ENCODE data around the gene ANAPC10.

Gene ANAPC10

DNA sequence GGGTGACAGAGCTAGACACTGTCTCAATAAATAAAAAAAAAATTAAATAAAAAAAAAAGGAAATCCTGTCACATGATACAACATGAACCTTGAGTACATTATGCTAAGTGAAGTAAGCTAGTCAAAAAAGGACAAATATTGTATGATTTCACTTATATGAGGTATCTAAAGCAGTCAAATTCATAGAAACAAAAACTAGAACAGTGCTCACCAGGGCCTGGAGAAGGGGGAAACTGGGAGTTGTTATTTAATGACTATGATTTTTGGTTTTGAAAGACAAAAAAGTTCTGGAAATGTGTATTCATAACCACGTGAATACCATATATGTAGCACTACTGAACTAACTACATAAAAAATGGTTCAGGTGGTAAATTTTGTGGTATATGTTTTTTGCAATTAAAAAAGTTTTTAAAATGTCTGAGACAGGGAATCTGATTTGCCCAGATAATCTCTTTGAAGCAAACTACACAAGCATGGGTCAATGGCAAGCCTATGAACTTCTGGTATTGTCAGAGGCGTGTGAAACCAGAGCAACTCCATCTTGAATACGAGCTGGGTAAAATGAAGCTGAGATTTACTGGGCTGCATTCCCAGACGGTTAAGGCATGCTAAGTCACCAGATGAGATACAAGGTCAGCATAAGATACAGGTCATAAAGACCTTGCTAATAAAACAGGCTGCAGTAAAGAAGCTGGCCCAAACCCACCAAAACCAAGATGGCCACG, 42.3 kb downstream of the ANAPC10 start:
- Histone ChIP-seq H3K36me3 (ENCODE audit: insufficient read depth, low read length) (no peaks in the 10 kb centered on the region), H3K9ac (ENCODE audit: low read depth, low read length) (no peak overlapping the region), H3K4me1 (ENCODE audit: insufficient read depth, low read length) (peaks cover 7% of the 10 kb centered on the region; the same call in 1 of the 2 replicates), H3K9me3 (ENCODE audit: control insufficient read depth, insufficient read depth, low read length) (no peaks in the 10 kb centered on the region)

- Histone ChIP-seq H3K36me3 (ENCODE audit: insufficient read depth, low read length) (no peaks in the 10 kb centered on the region; the same call in 1 of the 2 replicates), H3K9ac (ENCODE audit: low read depth, low read length) (no peak overlapping the region), H3K9me3 (ENCODE audit: control insufficient read depth, insufficient read depth, low read length) (no peaks in the 10 kb centered on the region), H3K4me1 (ENCODE audit: insufficient read depth, low read length) (peaks cover 4% of the 10 kb centered on the region; the same call in 1 of the 2 replicates)
These were observed 48.8 kb downstream of the ANAPC10 start for GRCh38 chr4:145049241-145049640.

DNA sequence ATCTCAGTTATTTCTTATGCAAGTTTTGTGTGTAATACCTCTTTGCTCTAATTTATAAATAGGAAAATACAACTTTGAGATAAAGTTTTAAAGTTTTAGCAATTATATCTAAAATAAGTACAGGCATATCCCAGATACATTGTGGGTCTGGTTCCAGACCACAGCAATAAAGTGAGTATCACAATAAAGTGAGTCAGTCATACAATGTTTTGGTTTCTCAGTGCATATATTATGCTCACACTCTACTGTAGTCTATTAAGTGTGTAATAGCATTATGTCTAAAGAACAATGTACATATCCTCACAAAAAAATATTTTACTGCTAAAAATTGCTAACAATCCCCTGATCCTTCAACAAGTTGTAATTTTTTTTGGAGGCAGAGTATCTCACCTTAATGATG, 49.2 kb downstream of the ANAPC10 start:
- no peak overlapping the region for H3K9ac ChIP-seq (ENCODE audit: low read depth, low read length)
- no peaks in the 10 kb centered on the region for H3K9me3 ChIP-seq (ENCODE audit: control insufficient read depth, insufficient read depth, low read length)
- H3K4me1 ChIP-seq (ENCODE audit: insufficient read depth, low read length) = peaks cover 4% of the 10 kb centered on the region; the same call in 1 of the 2 replicates
- no peaks in the 10 kb centered on the region; the same call in 1 of the 2 replicates for H3K36me3 ChIP-seq (ENCODE audit: insufficient read depth, low read length)

- no peaks in the 10 kb centered on the region; the same call in 1 of the 2 replicates for H3K36me3 ChIP-seq (ENCODE audit: insufficient read depth, low read length)
- H3K9me3 ChIP-seq (ENCODE audit: control insufficient read depth, insufficient read depth, low read length) = no peaks in the 10 kb centered on the region
- peaks cover 4% of the 10 kb centered on the region; the same call in 1 of the 2 replicates for H3K4me1 ChIP-seq (ENCODE audit: insufficient read depth, low read length)
- no peak overlapping the region for H3K9ac ChIP-seq (ENCODE audit: low read depth, low read length)
These were observed 50.8 kb downstream of the ANAPC10 start for GRCh38 chr4:145047151-145047550.

- peaks cover 4% of the 10 kb centered on the region; the same call in 1 of the 2 replicates for H3K4me1 ChIP-seq (ENCODE audit: insufficient read depth, low read length)
- no peaks in the 10 kb centered on the region; the same call in 1 of the 2 replicates for H3K36me3 ChIP-seq (ENCODE audit: insufficient read depth, low read length)
- no peaks in the 10 kb centered on the region for H3K9me3 ChIP-seq (ENCODE audit: control insufficient read depth, insufficient read depth, low read length)
- H3K9ac ChIP-seq (ENCODE audit: low read depth, low read length) = no peak overlapping the region
These were observed 52.8 kb downstream of the ANAPC10 start for GRCh38 chr4:145045180-145045579.

DNA sequence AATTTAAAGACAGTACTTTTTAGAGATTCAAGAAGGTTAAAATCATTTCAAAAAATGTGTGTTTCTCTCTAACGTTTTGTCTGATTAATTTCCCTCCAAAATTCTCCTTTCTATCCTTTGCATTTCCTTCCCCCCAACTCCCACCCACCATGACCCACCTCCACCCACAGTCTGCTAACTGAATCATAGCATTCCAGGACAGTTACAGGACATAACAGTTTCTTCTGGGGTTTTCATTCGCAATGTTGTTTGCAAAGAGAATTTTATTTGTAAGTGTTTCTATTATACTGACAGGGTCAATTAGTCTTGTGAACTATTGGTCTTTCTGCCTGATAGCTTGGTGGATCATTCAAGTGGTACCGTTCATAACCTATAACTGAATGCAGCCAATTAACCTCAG, 53.7 kb downstream of the ANAPC10 start:
- Histone ChIP-seq H3K9ac (ENCODE audit: low read depth, low read length) (no peak overlapping the region), H3K4me1 (ENCODE audit: insufficient read depth, low read length) (peaks cover 4% of the 10 kb centered on the region; the same call in 1 of the 2 replicates), H3K9me3 (ENCODE audit: control insufficient read depth, insufficient read depth, low read length) (no peaks in the 10 kb centered on the region)

DNA sequence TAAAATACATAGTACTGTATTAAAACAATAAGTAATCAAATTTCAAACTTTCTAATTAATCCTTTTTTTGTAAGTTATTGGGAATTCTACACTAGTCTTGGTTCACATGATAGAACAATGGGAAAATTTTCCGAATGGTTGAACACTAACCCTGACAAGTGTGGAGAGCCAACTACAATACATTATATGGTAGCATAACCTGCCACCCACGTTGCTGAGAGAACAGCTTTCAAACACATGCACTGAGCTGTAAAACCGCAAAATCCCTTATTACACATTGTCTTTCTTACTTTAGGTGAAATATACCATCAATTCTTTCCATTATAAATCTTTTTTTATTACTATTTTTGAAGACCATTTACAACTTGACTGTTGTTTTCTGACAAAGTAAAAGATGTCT, 54.7 kb downstream of the ANAPC10 start:
- peaks cover 4% of the 10 kb centered on the region; the same call in 1 of the 2 replicates for H3K4me1 ChIP-seq (ENCODE audit: insufficient read depth, low read length)
- no peaks in the 10 kb centered on the region for H3K9me3 ChIP-seq (ENCODE audit: control insufficient read depth, insufficient read depth, low read length)
- no peaks in the 10 kb centered on the region for H3K36me3 ChIP-seq (ENCODE audit: insufficient read depth, low read length)
- no peak overlapping the region for H3K9ac ChIP-seq (ENCODE audit: low read depth, low read length)

More for the DNA sequence above, 53.7 kb downstream of the ANAPC10 start:
- H3K36me3 ChIP-seq (ENCODE audit: insufficient read depth, low read length) = no peaks in the 10 kb centered on the region

DNA sequence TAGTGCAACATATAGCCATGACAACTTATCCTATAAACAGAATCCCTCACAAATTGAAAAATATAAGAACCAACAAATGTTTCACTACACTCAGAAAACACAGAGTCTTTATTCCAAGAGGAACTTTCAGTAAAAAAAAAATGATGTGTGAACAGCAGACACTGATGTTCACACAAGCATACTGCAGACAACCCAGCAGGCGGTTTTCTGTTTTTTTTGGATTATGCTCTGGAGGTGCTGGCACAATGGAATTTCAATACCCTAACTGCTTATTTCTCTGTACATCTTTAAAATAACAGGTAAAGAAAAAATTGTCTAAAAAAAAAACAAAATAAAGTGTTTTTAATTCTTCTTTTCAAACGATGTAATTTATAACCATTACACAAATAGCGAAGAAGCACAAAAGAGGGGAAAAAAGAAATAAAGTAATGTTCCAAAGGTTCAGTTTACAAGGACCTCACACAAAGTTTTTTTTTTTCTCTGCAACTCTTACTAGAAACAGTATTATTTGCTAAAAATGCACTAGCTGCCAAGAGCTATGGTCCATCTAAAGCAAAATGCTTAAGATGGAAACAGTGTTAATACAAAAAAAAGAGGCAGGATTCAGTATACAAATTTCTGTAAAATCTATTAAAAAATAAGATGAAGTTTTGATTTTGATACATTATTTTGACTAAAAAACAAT, 55.3 kb downstream of the ANAPC10 start:
- no peaks in the 10 kb centered on the region for H3K36me3 ChIP-seq (ENCODE audit: insufficient read depth, low read length)
- H3K9me3 ChIP-seq (ENCODE audit: control insufficient read depth, insufficient read depth, low read length) = no peaks in the 10 kb centered on the region
- no peak overlapping the region for H3K9ac ChIP-seq (ENCODE audit: low read depth, low read length)

GRCh38 chr4:145041378-145041777, 56.6 kb downstream of the ANAPC10 start:
- Histone ChIP-seq H3K9me3 (ENCODE audit: control insufficient read depth, insufficient read depth, low read length) (no peaks in the 10 kb centered on the region), H3K36me3 (ENCODE audit: insufficient read depth, low read length) (no peaks in the 10 kb centered on the region), H3K4me1 (ENCODE audit: insufficient read depth, low read length) (peaks cover 4% of the 10 kb centered on the region; the same call in 1 of the 2 replicates), H3K9ac (ENCODE audit: low read depth, low read length) (no peak overlapping the region)

More for the DNA sequence above, 55.3 kb downstream of the ANAPC10 start:
- H3K4me1 ChIP-seq (ENCODE audit: insufficient read depth, low read length) = peaks cover 4% of the 10 kb centered on the region; the same call in 1 of the 2 replicates

- Histone ChIP-seq H3K36me3 (ENCODE audit: insufficient read depth, low read length) (peaks cover 4% of the 10 kb centered on the region; the same call in 1 of the 2 replicates), H3K4me1 (ENCODE audit: insufficient read depth, low read length) (peaks cover 3% of the 10 kb centered on the region; the same call in 1 of the 2 replicates), H3K9me3 (ENCODE audit: control insufficient read depth, insufficient read depth, low read length) (no peaks in the 10 kb centered on the region), H3K9ac (ENCODE audit: low read depth, low read length) (no peak overlapping the region)
These were observed 62.4 kb downstream of the ANAPC10 start for GRCh38 chr4:145035494-145036136.

GRCh38 chr4:145034727-145035211, 63.2 kb downstream of the ANAPC10 start:
- Histone ChIP-seq H3K36me3 (ENCODE audit: insufficient read depth, low read length) (peaks cover 4% of the 10 kb centered on the region; the same call in 1 of the 2 replicates), H3K4me1 (ENCODE audit: insufficient read depth, low read length) (peaks cover 3% of the 10 kb centered on the region; the same call in 1 of the 2 replicates), H3K9me3 (ENCODE audit: control insufficient read depth, insufficient read depth, low read length) (no peaks in the 10 kb centered on the region), H3K9ac (ENCODE audit: low read depth, low read length) (no peak overlapping the region)

- H3K9me3 ChIP-seq (ENCODE audit: control insufficient read depth, insufficient read depth, low read length) = no peaks in the 10 kb centered on the region
- H3K4me1 ChIP-seq (ENCODE audit: insufficient read depth, low read length) = no peaks in the 10 kb centered on the region
- H3K36me3 ChIP-seq (ENCODE audit: insufficient read depth, low read length) = no peaks in the 10 kb centered on the region
- no peak overlapping the region for H3K9ac ChIP-seq (ENCODE audit: low read depth, low read length)
These were observed 78.7 kb downstream of the ANAPC10 start for GRCh38 chr4:145019346-145019745.

DNA sequence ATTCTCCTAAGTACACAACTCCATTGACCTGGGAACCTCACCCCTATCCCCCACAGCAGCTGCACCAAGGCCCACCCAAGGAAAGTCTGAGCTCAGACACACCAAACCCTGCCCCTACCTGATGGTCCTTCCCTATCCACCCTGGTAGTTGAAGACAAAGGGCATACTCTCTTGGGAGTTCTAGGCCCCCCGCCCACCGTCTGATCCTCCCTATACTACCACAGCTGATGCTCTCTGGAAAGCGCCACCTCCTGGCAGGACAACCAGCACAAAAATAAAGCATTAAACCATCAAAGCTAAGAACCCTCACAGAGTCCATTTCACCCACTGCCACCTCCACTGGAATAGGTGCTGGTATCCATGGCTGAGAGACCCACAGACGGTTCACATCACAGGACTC, 83.6 kb downstream of the ANAPC10 start:
- Histone ChIP-seq H3K36me3 (ENCODE audit: insufficient read depth, low read length) (no peaks in the 10 kb centered on the region), H3K4me1 (ENCODE audit: insufficient read depth, low read length) (peaks cover 9% of the 10 kb centered on the region; the same call in 1 of the 2 replicates), H3K9ac (ENCODE audit: low read depth, low read length) (no peak overlapping the region), H3K9me3 (ENCODE audit: control insufficient read depth, insufficient read depth, low read length) (no peaks in the 10 kb centered on the region)

GRCh38 chr4:145012841-145013240, 85.2 kb downstream of the ANAPC10 start:
- peaks cover 9% of the 10 kb centered on the region; the same call in 1 of the 2 replicates for H3K4me1 ChIP-seq (ENCODE audit: insufficient read depth, low read length)
- no peaks in the 10 kb centered on the region for H3K36me3 ChIP-seq (ENCODE audit: insufficient read depth, low read length)
- no peaks in the 10 kb centered on the region for H3K9me3 ChIP-seq (ENCODE audit: control insufficient read depth, insufficient read depth, low read length)
- no peak overlapping the region for H3K9ac ChIP-seq (ENCODE audit: low read depth, low read length)
